ENCODE results near the gene UBE2U.

GRCh38 chr1:64175639-64176038 is 27.8 kb upstream of the UBE2U start:
- TF ChIP-seq CTCF (IDR thresholded peaks at IDR 0.05; ENCODE audit: poor library complexity, severe bottlenecking) (no peak), REST (IDR thresholded peaks at IDR 0.05; ENCODE audit: borderline replicate concordance) (no peak), RAD21 (conservative IDR thresholded peaks at IDR 0.05) (no peak), EZH2 (IDR thresholded peaks at IDR 0.05; ENCODE audit: borderline replicate concordance, insufficient read depth, low read length, poor library complexity, severe bottlenecking) (no peak)
